HG02981 (cell line): ENCODE results near the gene KRTAP10-7.
"Not testable (repeated sequence)": the region's sequence is repeated elsewhere in the genome, so short reads cannot be mapped to it uniquely, and the experiment has no call there.

Experiments
- ATAC-seq: cut with Tn5 transposase; IDR thresholded peaks from one replicate; pipeline ENCODE4 v1.9.1; 2021; ENCODE audit warnings: mild to moderate bottlenecking, moderate library complexity; ENCODE audit not compliant: unreplicated experiment

Gene KRTAP10-7

GRCh38 chr21:44628707-44629391 is 28.5 kb downstream of the KRTAP10-7 start:
- no peak for ATAC-seq

GRCh38 chr21:44630440-44630839 is 30.0 kb downstream of the KRTAP10-7 start:
- no peak for ATAC-seq

- no peak for ATAC-seq
Measured at GRCh38 chr21:44632067-44632466, 31.7 kb downstream of the KRTAP10-7 start.

GRCh38 chr21:44636209-44637017 is 36.0 kb downstream of the KRTAP10-7 start:
- ATAC-seq = no peak

GRCh38 chr21:44637018-44637850 is 36.8 kb downstream of the KRTAP10-7 start, which contains the start of gene KRTAP10-10:
TSS of gene KRTAP10-10 (plus strand) at chr21:44637356. CDS start at chr21:44637418, 62 bp downstream.
- ATAC-seq = no peak

GRCh38 chr21:44637851-44638348 is 37.5 kb downstream of the KRTAP10-7 start:
- not testable (repeated sequence) for ATAC-seq

GRCh38 chr21:44638506-44639330 is 38.3 kb downstream of the KRTAP10-7 start:
- ATAC-seq = not testable (repeated sequence)

GRCh38 chr21:44639331-44639655 is 38.9 kb downstream of the KRTAP10-7 start:
- no peak for ATAC-seq

GRCh38 chr21:44640761-44641160 is 40.4 kb downstream of the KRTAP10-7 start:
- ATAC-seq = no peak

GRCh38 chr21:44643741-44644310 is 43.4 kb downstream of the KRTAP10-7 start:
- ATAC-seq = no peak

GRCh38 chr21:44644878-44645277 is 44.5 kb downstream of the KRTAP10-7 start:
- no peak for ATAC-seq

GRCh38 chr21:44646366-44647221 is 46.2 kb downstream of the KRTAP10-7 start, which contains the start of gene KRTAP10-11:
TSS of gene KRTAP10-11 (plus strand) at chr21:44646414. CDS start at chr21:44646459, 45 bp downstream.
- not testable (repeated sequence) for ATAC-seq

- no peak for ATAC-seq
Measured at GRCh38 chr21:44647222-44647552, 46.8 kb downstream of the KRTAP10-7 start.

GRCh38 chr21:44648557-44649311 is 48.3 kb downstream of the KRTAP10-7 start:
- ATAC-seq = no peak

- no peak for ATAC-seq
Measured at GRCh38 chr21:44649521-44650100, 49.2 kb downstream of the KRTAP10-7 start.

- no peak for ATAC-seq
Measured at GRCh38 chr21:44650265-44650972, 50.0 kb downstream of the KRTAP10-7 start.

GRCh38 chr21:44650973-44651675 is 50.7 kb downstream of the KRTAP10-7 start:
- no peak for ATAC-seq
